ENCODE results near the gene RNASEL.

DNA sequence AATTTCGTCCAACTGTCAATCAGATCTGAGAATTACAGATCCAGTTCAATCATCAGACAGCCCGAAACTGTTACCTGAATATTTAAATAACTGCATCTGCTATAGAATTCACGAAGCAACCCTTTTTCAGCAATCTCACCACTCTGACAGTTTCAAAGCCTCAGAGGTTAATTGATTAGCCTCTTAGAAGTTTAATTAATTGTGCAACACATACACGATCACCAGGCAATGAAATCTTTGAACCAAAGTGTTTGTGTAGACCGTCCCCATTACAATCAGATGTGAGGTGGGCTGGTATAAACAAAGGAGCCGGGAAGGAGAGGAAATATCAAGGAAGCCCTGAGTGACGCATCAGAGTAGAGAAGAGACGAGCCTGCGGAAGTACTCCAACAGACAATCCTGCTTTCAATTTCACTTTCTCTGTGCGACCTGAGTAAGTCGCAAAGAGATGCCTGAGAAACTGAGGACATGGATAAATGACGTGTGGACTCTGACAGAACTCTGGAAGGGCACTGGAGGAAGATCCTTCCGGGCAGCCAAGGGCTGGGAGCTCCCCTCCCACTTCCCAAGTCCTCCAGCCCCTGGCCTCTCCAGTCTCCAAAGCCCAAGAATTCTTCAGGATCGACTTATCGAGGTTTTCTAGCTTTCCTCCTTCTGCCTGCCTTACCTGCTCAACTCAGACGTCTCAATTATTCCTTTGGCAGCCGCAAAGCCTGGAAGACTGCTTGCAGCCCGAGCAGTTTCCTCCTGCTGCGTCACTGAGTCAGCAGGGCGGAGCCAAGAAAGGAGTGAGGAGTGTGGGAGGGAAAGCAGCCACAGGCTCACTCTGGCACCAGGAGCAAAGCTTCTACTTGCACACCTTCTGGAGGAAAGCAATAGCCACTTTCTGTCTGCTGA, at the start of gene RNASEL:
- TF ChIP-seq CTCF (optimal IDR thresholded peaks at IDR 0.05 in 1 of 3, IDR thresholded peaks at IDR 0.05 in 1 of 3, conservative IDR thresholded peaks at IDR 0.05 in 1 of 3; ENCODE audit: extremely low read depth in 1 of 3, insufficient read depth in 2 of 3, low read length in 3 of 3) = no peak
- no peak for TF ChIP-seq EZH2 (IDR thresholded peaks at IDR 0.05; ENCODE audit: low read length)
